ENCODE measurements around the gene C1R.

DNA sequence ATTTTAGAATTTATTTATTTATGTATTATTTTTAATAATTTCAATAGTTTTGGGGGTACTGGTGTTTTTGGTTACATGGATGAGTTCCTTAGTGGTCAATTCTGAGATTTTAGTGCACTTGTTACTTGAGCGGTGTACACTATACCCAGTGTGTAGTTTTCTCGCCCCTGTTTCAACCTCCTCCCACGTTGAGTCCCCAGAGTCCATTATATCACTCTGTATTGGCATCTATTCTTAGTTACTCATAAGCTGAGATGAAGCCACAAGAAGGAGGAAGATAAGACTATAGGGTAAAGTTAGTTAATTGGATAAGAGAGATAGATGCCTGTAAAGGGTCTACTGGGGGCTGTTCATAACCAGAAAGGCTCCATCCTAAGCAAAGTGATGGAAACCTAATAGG lies 27.7 kb downstream of the C1R start:
- TF ChIP-seq CTCF (IDR thresholded peaks at IDR 0.05 in 8 of 11, conservative IDR thresholded peaks at IDR 0.05 in 3 of 11) (no peak), POLR2A (IDR thresholded peaks at IDR 0.05) (no peak)
